Stimulated activated CD4-positive, alpha-beta T cell treated with anti-CD3 and anti-CD28 coated beads, Interleukin-12 subunit alpha, Interleukin-12 subunit beta, amount 100 ng/mL, for 4 hours (primary cell): Measurements from ENCODE around the gene PDZD2.
"Not testable (repeated sequence)": the region's sequence is repeated elsewhere in the genome, so short reads cannot be mapped to it uniquely, and the experiment has no call there.

ENCODE experiments used
- DNase-seq: peaks from one replicate; pipeline ENCODE4 v3.0.0-alpha.2; 2020

PDZD2 gene

DNA sequence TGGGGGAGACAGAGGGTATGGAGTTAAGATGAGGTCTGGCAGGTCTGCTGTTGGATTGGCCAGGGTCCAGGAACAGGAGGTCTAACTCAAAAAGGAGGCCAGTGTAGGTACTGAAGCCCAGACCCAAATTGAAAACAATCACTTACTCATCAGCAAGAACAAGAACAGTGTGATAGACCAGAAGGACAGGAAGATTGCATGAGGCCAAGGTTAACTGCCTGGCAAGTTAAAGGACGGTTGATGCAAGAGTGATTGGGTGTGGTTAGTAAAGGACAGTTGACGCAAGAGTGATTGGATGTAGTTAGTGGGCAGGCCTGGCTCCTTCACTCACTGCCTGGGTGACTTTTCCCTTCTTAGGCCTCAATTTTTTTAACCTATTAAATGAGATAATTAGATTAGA lies 132.6 kb downstream of the PDZD2 start:
- DNase-seq = no peak

DNA sequence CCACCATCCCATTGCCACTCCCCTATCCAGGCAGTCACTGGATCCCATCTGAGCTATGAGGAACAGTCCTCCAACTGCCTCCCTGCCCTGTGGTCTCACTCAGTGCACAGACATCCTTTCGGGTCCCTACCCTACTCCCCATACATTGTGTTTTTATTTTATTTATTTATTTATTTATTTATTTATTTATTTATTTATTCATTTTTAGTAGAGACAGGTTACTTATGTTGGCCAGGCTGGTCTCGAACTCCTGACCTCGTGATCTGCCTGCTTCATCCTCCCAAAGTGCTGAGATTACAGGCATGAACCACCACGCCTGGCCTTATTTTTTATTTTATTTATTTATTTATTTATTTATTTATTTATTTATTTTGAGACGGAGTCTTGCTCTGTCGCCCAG lies 137.4 kb downstream of the PDZD2 start:
- DNase-seq = not testable (repeated sequence)

DNA sequence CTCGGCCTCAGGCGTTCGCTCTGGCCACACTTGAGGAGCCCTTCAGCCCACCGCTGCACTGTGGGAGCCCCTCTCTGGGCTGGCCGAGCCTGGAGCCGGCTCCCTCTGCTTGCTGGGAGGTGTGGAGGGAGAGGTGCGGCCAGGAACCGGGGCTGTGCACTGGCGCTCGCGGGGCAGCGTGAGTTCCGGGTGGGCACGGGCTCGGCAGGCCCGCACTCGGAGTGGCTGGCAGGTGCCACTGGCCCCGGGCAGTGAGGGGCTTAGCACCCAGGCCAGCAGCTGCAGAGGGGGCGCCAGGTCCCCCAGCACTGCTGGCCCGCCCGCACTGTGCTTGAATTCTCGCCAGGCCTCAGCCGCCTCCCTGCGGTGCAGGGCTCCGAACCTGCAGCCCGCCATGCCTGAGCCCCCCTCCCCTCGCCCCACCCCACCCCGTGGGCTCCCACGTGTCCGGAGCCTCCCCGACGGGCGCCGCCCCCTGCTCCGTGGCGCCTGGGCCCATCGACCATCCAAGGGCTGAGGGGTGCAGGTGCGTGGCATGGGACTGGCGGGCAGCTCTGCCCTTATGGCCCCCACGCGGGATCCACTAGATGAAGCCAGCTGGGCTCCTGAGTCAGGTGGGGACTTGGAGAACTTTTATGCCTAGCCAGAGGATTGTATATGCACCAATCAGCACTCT lies 138.2 kb downstream of the PDZD2 start:
- DNase-seq = no peak

DNA sequence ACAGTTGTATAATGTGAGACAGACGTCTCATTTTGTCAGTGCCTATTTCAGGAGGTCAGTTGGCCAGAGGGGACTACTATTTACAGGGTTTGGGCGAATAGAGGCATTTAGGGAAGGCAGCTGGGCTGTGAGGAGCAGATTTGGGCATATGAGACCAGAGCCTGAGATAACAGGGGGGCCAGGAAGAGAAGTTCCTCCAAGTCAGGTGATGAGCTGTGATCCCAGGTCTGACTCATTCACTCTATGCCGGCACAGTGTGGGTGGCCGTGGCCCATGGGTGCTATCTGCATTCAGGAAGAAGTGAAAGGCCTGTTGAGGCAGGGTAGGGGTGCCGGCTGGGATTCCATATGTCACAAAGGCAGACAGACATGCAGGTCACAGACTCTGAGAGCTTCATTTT lies 142.8 kb downstream of the PDZD2 start:
- DNase-seq = no peak

DNA sequence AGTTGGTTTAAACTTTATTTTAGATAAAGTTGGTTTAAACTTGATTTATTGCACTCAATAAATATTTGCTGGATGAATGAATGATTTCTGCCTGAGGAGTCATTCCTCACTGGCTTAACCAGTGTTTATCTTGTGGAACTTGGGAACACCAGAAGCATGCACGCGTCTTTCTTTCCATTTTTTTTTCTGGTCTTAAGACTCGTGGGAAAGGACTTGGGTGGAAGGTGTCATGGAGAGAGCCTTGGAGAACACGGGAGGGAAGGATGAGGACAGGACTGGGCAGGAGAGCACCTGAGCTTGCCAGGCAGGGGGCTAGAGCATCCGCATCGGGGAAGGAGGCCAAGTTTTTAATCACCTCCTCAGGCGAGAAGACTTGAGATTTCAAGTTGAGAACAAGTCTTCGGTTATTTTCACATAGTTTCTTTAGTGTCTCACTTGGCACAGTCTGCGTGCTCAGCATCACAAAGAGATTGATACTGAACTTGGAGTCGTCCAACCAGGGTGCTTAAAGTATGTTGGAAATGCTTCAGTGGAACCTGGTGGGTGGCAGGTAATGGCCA lies 144.2 kb downstream of the PDZD2 start:
- no peak for DNase-seq

DNA sequence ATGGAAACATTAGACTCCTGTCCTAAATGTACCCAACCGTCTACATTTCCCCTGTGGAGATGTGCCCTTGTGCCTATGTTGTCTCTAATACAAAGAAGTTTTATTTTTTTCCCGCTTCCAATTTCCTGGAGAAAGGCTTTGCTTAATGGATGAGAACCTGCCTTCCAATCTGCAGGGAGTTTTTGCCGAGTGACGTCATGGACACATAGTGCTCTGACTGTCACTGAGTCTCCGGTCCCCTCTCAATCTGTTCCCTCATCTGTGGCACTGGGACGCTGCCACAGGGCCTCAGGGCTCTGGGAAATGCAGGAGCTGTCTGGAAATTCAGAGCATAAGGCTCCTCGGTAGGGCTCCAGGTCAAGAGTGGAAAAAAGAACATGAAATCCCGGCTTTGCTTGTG lies 144.8 kb downstream of the PDZD2 start:
- DNase-seq = no peak

DNA sequence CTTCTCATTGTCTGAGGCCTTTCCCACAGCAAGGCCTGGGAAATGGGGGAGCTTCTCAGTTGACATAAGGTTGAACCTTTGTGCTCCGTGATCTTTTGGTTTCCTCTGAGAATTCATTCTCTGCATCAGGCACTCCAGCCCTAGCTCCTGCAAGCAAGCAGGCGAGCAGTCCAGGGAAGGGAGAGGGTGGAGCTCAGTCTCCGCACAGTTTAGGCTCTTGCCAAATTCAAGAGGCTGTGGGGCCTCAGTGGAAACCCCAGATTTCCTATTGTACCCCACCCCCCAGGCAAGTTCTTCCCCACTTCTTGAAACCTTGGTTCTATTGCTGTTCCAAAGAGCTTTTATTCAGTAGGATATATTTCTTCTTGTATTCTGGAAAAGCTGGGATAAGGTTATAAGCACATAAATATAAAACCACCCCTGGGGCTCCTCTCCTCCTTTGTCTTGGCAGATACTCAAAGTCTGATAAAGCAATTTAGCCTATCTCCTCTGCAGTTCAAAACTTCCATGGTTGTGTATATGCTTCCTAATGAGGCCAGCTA lies 147.2 kb downstream of the PDZD2 start:
- no peak for DNase-seq

DNA sequence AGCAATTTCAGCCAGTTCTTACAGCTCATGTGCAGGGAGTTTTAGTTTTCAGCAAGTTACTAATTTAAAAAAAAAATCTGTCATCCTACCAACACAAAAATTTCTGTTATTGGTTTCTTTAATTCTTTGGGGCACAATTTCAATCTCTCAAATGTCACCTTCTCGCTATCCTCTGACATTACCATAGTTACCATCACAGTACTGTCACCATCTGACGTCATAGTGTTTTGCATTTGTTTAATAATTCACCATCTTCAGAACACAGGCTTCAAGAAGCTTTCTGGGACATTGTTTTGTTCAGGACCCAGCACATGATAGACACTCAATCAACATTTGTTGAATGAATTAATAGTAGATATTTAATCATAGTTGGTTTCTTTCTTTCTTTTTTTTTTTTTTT lies 155.1 kb downstream of the PDZD2 start:
- no peak for DNase-seq

DNA sequence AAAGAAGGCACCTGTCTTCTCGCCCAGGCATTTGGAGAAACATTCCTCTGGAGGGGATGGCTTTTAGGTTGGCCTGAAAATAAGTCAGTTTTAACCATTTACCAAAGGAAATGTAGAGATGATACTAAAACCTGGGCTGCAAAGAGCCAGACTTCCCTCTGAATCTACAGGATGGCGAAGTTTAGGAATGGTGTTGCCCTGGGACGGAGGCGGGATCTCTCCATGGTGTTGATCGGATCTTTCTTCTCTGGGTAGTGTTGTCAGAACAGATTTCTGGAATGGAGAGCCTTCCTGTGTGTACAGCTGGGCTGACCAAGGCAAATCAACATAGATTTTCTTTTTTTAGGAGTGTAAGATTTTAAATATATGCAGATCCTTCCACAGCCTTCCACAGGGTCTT lies 159.2 kb downstream of the PDZD2 start:
- no peak for DNase-seq

DNA sequence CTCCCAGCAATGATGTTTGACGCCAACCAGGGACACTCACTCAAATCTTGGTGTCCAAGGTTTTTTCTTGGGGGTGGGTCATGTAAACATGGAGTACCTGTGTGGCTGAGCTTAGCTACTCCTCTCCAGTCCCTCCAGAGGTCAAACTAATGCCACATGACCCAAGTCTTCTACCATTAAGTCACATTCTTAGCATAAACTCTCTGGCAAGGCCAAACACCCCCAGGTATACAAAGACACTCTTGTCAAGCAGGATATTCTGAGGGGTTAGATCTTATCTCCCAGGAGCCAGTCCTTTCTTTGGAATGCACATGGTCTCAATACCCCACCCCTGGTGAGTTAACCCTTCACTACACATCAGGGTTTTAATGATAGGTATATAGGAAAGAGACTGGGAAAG lies 161.4 kb downstream of the PDZD2 start:
- DNase-seq = no peak

DNA sequence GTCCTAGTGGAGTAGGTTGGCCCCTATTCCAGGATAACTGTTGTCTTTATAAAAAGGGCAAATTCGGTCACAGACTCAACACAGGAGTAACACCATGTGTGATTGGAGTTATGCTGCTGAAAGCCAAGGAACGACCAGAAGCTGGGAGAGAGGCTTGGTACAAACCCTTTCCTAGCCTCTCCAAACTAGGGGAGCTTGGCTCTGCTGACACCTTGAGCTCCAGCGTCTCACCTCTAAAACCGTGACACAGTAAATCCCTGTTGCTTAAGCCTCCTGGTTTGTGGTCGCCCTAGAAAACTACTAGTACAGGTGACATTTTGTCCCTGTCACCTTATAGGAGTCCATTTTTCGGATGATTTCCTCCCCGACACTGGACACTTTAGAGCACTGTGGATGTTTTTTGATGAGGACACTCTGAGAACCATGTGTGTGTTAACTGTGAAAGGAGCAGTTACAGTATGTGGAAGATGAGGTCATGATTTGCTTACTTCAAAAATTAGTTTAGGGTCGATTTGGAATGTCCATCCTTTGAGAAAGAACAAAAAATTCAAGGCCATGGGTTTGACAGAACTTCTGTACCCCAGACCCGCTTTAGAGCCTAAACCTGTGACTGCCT lies 167.0 kb downstream of the PDZD2 start:
- DNase-seq = no peak

DNA sequence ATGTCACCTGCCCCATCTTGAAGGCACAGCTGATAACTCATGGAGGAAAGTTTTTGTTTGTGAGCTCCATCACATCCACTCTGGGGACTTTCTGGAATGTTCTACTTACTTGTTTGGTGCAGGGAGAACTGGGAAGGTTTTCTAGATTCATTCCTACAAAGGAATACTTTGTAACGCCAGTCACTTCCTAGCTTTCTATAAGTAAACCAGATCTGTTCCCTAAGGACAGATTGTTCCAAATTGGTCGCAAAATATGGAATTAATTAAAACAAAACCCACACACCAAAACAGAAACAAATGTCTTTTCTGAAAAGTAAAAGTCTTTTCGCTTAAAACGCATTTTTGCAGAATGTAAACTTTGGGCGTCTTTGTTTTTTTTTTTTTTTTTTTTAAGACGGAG lies 167.6 kb downstream of the PDZD2 start:
- no peak for DNase-seq

DNA sequence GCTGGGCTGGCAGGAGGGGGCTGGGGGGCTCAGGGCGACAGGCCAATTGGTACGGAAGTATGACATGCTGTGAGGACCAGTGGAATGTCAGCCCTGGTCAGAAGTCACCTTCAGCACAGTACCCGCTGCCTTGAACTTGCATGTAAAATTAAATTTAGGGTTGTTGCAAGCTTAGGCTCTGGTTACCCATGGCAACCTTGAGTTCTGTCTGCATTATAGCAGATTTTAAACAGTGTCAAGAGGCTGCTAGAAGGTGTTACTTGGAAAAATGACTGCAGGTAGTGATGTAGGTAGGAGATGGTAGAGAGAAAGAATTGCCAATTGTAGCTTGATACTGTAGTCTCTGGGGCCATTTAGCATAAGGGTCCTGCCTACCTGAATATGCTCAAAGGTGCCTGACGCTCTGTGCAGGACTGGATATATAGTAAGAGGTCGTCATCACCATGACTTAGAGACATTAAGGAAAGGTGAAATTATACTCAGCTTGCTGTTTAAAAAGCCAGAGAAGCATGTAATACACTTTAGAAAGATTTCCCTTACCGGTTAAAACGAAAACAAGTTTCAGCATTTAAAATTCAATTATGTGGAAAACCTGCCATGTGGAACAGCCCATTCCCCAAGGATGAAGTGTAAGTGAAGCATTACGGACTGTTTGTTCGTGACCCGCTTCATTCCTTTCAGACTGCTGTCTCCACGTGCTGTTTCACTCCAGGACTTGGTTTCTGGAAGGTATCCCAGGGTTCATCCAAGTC lies 169.0 kb downstream of the PDZD2 start:
- no peak for DNase-seq

DNA sequence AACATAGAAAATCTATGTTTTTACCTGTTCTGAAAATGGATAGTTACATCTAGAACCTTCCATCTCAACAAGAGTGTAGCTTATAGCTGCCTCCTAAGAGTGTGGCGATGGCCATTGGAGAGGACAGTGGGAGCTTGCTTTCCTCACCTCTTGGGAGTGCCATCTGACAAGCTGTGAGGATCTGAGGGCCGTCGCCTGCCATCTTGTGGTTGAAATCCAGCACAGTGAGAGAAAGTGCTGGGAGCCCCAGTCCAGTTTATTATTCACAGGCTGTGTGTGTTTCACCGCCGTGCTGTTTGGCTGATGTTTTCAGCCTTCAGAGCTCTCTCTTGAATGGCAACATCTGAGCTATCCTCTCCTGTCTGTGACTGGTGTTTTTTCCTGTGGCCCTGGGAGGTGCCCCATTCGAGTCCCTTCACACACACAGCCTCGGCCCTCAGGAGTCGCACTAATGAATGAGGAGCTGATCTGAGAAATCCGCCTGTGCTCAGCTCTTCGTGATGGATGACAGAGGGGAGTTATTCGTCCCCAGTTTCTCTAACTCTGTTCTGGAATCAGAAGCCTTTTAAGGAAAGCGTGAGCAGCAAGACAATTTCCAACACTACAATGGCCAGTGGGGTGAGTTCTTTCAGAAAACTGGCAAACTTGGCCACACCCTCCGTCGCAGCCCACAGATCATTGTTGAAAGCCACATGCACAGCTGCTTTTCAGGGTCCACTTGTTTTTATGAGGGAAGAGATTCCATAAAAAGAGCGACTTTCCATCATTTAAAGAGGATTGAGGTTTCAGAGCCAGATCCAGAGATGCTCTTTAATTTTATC lies 170.3 kb downstream of the PDZD2 start:
- no peak for DNase-seq

DNA sequence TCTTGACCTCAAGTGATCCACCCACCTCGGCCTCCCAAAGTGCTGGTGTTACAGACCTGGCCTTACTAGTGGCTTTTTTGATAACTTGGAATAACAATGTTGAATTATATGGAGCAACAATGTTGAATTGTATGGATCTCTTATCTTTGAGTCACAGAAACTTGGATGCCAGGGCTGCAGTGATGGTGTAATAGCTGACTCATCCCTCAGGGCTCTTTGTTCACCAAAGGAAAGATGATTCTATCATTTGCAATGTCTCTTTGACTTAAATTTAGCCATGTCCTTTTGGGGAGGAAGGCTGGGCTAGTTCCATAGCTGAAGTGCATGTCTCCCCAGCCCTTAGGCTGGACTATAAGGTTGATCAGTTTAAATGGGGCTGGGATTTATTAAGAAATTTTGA lies 172.3 kb downstream of the PDZD2 start:
- no peak for DNase-seq

DNA sequence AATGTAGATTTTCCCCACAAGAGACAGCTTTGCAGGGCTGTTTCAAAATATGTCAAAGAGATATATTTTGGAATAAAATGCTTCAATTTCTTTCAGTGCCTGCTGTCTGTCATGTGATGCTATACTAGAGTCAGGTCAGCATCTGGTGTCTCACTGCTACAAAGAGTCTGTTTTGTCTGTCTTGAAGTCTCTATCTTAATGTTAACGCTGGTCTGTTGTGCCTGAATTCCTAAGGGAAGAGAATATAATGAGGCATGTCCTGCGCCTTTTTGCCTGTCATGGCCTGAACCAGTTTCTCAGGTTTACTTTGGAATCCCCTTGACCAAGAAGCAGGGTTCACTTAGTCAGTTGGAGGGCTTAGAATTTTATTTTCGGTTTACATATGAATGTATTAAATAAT lies 176.4 kb downstream of the PDZD2 start:
- no peak for DNase-seq

DNA sequence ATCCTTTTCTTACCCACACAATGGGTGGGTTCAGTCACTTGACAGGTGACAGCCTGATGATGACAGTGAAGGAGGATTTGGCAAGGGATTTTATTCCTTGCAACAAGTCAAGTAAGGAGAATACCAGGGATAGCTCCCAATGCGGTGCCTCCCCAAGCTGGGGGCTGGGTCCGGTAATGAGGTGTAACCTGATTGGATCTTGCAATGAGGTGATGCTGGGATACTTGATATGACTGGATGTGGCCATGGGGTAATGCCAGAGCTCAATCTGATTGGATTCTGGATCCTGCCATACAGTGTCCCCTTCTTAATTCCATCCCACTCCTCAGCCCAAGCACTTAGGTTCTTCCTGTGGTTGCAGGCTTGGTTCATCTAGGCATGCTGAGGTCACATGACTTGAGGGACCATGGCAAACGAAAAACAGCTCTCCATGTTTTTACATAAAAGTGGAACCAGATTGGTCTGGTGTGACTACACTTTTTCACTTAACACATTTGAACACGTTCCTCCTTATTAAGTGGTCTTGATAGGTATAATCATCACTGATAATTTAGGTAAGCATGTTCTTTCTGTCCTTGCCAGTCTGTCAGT lies 181.1 kb downstream of the PDZD2 start:
- DNase-seq = no peak

DNA sequence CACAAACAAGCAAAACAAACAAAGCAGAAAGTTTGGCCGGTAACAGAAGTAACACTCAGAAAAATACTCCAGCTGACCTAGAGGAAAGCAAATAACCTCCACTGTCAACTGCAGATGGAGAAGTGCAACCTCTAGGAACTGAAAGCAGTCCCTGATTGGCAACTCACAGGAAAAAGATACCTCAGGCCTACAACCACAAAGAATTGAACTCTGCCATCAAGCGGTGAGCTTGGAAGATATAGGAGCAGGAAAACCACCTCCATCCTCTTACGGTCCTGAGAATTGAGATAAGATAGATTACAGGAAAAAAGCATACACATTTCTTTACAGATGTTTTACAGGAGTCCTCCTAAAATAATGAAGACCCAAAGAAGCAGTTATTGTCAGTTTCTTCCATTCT lies 184.5 kb downstream of the PDZD2 start:
- no peak for DNase-seq

DNA sequence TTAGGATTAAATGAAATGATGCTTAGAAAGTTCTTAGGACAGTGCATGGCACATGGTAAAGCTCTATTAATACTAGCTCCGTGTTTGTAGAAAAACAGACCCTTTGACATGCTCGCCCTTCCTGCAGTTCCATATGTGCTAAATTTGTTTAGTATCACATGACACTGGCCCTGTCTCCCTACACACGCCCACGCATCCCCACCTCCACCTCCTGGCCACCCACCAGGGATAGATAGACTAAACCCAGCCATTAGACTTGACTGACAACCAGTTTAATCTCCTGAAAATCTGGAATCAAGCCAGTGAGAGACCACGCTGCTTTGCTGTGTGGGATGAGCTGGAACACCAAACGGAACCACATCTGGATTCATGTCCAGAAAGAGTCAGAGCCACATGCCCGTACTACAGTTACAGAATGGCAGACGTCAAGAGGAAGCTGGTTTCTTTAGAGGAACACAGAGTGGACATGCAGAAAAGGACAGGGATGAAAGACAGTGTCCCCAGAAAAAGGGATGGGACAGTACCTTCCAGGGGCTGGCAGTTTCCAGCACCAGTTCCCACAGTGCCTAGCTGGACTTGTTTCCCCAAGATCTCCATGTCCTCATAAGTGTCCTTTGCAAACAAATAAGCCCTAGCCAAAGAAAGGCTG lies 186.1 kb downstream of the PDZD2 start:
- DNase-seq = no peak

DNA sequence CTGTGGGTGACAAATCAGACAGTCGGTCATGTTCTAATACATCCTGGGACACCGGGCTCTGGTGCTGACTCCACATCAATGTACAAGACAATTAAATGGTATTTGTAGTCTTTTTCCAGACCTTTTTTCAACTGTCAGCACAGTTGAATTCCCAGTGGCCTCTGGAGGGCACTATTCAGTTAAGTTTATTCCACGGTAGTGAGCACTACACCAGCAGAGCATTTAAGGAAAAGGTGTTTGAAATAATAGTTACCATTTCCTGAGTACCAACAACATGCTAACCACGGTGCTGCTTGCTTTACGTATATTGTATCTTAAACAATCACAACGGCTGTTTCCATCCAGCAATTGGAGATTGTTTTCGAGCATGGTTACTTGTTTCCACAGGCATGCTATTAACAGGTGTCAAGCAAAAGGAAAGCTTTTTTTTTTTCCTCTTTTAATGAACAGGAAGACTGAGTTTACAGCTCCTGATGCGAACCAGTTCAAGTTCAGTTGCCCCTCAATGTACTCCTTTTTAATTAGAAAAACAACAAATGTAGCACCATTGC lies 186.7 kb downstream of the PDZD2 start:
- peak; percentile 10 for DNase-seq

DNA sequence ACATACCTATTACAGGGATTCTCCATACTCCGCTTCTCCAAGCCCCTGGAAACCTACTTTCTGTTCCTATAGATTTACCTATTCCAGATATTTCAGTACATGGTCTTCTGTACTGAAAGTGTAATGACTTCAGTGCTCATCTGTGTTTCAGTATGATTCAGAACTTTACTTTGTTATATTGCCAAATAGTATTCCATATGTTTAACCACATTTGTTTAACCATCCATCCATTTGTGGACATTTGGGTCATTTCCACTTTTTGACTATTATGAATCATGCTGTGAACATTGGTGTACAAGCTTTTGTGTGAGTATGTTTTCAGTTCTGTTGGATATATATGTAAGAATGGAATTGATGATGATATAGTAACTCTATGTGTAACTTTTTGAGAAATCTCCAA lies 188.9 kb downstream of the PDZD2 start:
- DNase-seq = no peak

DNA sequence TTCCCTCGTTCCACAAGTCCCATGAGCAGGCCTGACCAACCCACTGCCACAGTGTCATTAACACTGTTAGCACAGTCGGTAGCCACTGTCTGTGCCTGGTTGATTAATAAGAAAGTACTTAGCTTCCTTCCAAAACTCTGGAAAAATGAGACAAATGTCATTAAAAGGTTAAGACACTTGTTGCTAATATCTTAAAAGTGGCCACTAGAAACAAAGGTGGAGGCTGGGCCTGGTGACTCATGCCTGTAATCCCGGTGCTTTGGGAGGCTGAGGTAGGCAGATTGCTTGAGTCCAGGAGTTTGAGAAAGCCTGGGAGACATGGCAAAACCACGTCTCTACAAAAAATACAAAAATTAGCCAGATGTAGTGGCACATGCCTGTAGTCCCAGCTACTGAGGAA lies 194.0 kb downstream of the PDZD2 start:
- no peak for DNase-seq
